Mesenchymal stem cell (in vitro differentiated cells and primary cell): Measurements from ENCODE around the gene ABCC10.
"Not testable (repeated sequence)": the region's sequence is repeated elsewhere in the genome, so short reads cannot be mapped to it uniquely, and the experiment has no call there.

Source experiments
- DNase-seq: peaks from one replicate; pipeline ENCODE4 v3.0.0-alpha.2; 2013
- H2AFZ ChIP-seq: one replicate; pipeline ENCODE4 v1.6.1; 2013; ENCODE audit warnings: low read depth, mild to moderate bottlenecking, control low read depth, inconsistent platforms, low read length, moderate library complexity
- H2AK5ac ChIP-seq: 2 replicates; pipeline ENCODE4 v1.6.1; 2013; ENCODE audit warnings: low read length, moderate library complexity, mild to moderate bottlenecking, inconsistent platforms; ENCODE audit not compliant: severe bottlenecking
- H2BK120ac ChIP-seq: one replicate; pipeline ENCODE4 v1.6.1; 2013; ENCODE audit warnings: low read depth, mild to moderate bottlenecking, inconsistent platforms, low read length, moderate library complexity
- H2BK12ac ChIP-seq, 2 experiments: one replicate each; pipeline ENCODE4 v1.6.1; 2013; ENCODE audit warnings: inconsistent platforms in 2 of 2, low read length in 2 of 2, mild to moderate bottlenecking in 2 of 2, moderate library complexity in 2 of 2, control low read depth in 1 of 2
- H2BK15ac ChIP-seq: one replicate; pipeline ENCODE4 v1.6.1; 2013; ENCODE audit warnings: mild to moderate bottlenecking, low read depth, inconsistent platforms; ENCODE audit not compliant: poor library complexity, severe bottlenecking
- H2BK5ac ChIP-seq: 2 replicates; pipeline ENCODE4 v1.6.1; 2013; ENCODE audit warnings: low read depth, mild to moderate bottlenecking, low read length, control low read depth, inconsistent platforms; ENCODE audit not compliant: poor library complexity, severe bottlenecking
- H3K14ac ChIP-seq, 2 experiments: one replicate each; pipeline ENCODE4 v1.6.1; 2013; ENCODE audit warnings: inconsistent platforms in 2 of 2, low read length in 2 of 2, control low read depth in 1 of 2, mild to moderate bottlenecking in 1 of 2, moderate library complexity in 1 of 2
- H3K18ac ChIP-seq, 2 experiments: one replicate each; pipeline ENCODE4 v1.6.1; 2013; ENCODE audit warnings: inconsistent platforms in 2 of 2, low read length in 2 of 2, control low read depth in 1 of 2, low read depth in 1 of 2, mild to moderate bottlenecking in 1 of 2
- H3K23ac ChIP-seq, 2 experiments: one replicate each; pipeline ENCODE4 v1.6.1; 2013; ENCODE audit warnings: inconsistent platforms in 2 of 2, low read length in 2 of 2, mild to moderate bottlenecking in 2 of 2, moderate library complexity in 2 of 2, control low read depth in 1 of 2
- H3K27ac ChIP-seq: 2 replicates; pipeline ENCODE4 v1.5.1; 2013; ENCODE audit warnings: mild to moderate bottlenecking, moderate library complexity, low read length, control low read depth, inconsistent platforms; ENCODE audit not compliant: poor library complexity, severe bottlenecking
- H3K27me3 ChIP-seq, 2 experiments: 2 replicates each; pipeline versions ENCODE4 v1.6.1 to v1.7.0; 2013; ENCODE audit warnings: low read length in 2 of 2, mild to moderate bottlenecking in 2 of 2, moderate library complexity in 2 of 2, control low read depth in 1 of 2, inconsistent platforms in 1 of 2; ENCODE audit not compliant: control insufficient read depth in 1 of 2, insufficient read depth in 1 of 2
- H3K36me3 ChIP-seq, 2 experiments: 2 replicates each; pipeline versions ENCODE4 v1.6.1 to v1.7.0; 2013; ENCODE audit warnings: low read length in 2 of 2, control low read depth in 1 of 2, inconsistent platforms in 1 of 2, low read depth in 1 of 2, mild to moderate bottlenecking in 1 of 2; ENCODE audit not compliant: insufficient read depth in 2 of 2, control insufficient read depth in 1 of 2
- H3K4ac ChIP-seq, 2 experiments: one replicate each; pipeline ENCODE4 v1.6.1; 2013; ENCODE audit warnings: inconsistent platforms in 2 of 2, low read length in 2 of 2, mild to moderate bottlenecking in 2 of 2, moderate library complexity in 2 of 2, control low read depth in 1 of 2, low read depth in 1 of 2
- H3K4me1 ChIP-seq: 2 replicates; pipeline ENCODE4 v1.6.1; 2013; ENCODE audit warnings: low read depth, low read length, control low read depth; ENCODE audit not compliant: control insufficient read depth, insufficient read depth
- H3K4me2 ChIP-seq: 2 replicates; pipeline ENCODE4 v1.6.1; 2013; ENCODE audit warnings: low read length, mild to moderate bottlenecking, inconsistent platforms; ENCODE audit not compliant: poor library complexity, severe bottlenecking
- H3K4me3 ChIP-seq, 2 experiments: 2 replicates each; pipeline versions ENCODE4 v1.5.1 to v1.7.0; 2013; ENCODE audit warnings: low read length in 2 of 2, mild to moderate bottlenecking in 2 of 2, control low read depth in 1 of 2, low read depth in 1 of 2; ENCODE audit not compliant: insufficient read depth in 1 of 2
- H3K79me1 ChIP-seq: replicated peaks from 2 replicates; pipeline ENCODE4 v1.6.1; 2013; ENCODE audit warnings: mild to moderate bottlenecking, control low read depth, low read length, inconsistent platforms; ENCODE audit not compliant: poor library complexity, severe bottlenecking
- H3K9ac ChIP-seq: 2 replicates; pipeline ENCODE4 v1.7.0; 2013; ENCODE audit warnings: mild to moderate bottlenecking, low read length, moderate library complexity
- H3K9me3 ChIP-seq: 2 replicates; pipeline ENCODE4 v1.7.0; 2013; ENCODE audit warnings: mild to moderate bottlenecking, low read length; ENCODE audit not compliant: control insufficient read depth
- H4K8ac ChIP-seq: one replicate; pipeline ENCODE4 v1.6.1; 2013; ENCODE audit warnings: inconsistent platforms, mild to moderate bottlenecking, low read length, moderate library complexity
- H4K91ac ChIP-seq: one replicate; pipeline ENCODE4 v1.6.1; 2013; ENCODE audit warnings: mild to moderate bottlenecking, low read length, inconsistent platforms
- WGBS: methylation state at CpG from one replicate; pipeline ENCODE4 v1.1.7; 2013; ENCODE audit warnings: mixed read lengths; 5-methylcytosine and 5-hydroxymethylcytosine counted together

ABCC10 gene

GRCh38 chr6:43415275-43415674 lies 12.1 kb upstream of the ABCC10 start:
- H2BK120ac ChIP-seq, H2AK5ac ChIP-seq, H3K79me1 ChIP-seq, H3K18ac ChIP-seq, H3K4me1 ChIP-seq, H2BK15ac ChIP-seq, H3K4ac ChIP-seq, H3K9ac ChIP-seq, H3K4me2 ChIP-seq, H3K23ac ChIP-seq, H4K91ac ChIP-seq, H3K27ac ChIP-seq, H2BK5ac ChIP-seq, H3K4me3 ChIP-seq, H4K8ac ChIP-seq, H3K9me3 ChIP-seq, H3K14ac ChIP-seq, DNase-seq, H2AFZ ChIP-seq, H3K36me3 ChIP-seq, H2BK12ac ChIP-seq: not testable (repeated sequence)
- WGBS: 64% methylated on average over 2 of the region's 8 CpGs
- H3K27me3 ChIP-seq: peaks cover 26 to 33% of the 10 kb centered on the region in 2 experiments

- Histone ChIP-seq H3K36me3 (no peaks in the 10 kb centered on the region), H3K4me3 (no peak overlapping the region), H4K8ac (no peak overlapping the region), H2AFZ (no peak overlapping the region), H2AK5ac (no peak overlapping the region), H3K27me3 (peaks cover 26 to 35% of the 10 kb centered on the region in 2 experiments), H4K91ac (no peak overlapping the region), H3K9me3 (peaks cover 6% of the 10 kb centered on the region), H3K4me1 (no peaks in the 10 kb centered on the region), H3K14ac (no peak overlapping the region), H2BK12ac (no peak overlapping the region), H3K4me2 (no peak overlapping the region), H2BK5ac (no peak overlapping the region), H3K27ac (no peak overlapping the region), H3K18ac (no peak overlapping the region), H2BK120ac (no peak overlapping the region), H3K23ac (no peak overlapping the region), H3K4ac (no peak overlapping the region), H2BK15ac (no peak overlapping the region), H3K79me1 (no peaks in the 10 kb centered on the region), H3K9ac (no peak overlapping the region)
- DNase-seq: no peak
- WGBS: 93% methylated on average over 3 of the region's 4 CpGs
These were observed 10.4 kb upstream of the ABCC10 start for GRCh38 chr6:43416935-43417334.

- Histone ChIP-seq H3K18ac (no peak overlapping the region), H2AFZ (no peak overlapping the region), H3K4me3 (no peak overlapping the region), H3K4ac (no peak overlapping the region), H3K36me3 (no peaks in the 10 kb centered on the region), H2BK15ac (no peak overlapping the region), H3K27ac (no peak overlapping the region), H3K9me3 (no peaks in the 10 kb centered on the region), H4K91ac (no peak overlapping the region), H3K9ac (no peak overlapping the region), H3K79me1 (no peaks in the 10 kb centered on the region), H3K23ac (no peak overlapping the region), H3K4me2 (no peak overlapping the region), H2AK5ac (no peak overlapping the region), H4K8ac (no peak overlapping the region), H2BK120ac (no peak overlapping the region), H3K27me3 (peaks cover 16 to 20% of the 10 kb centered on the region in 2 experiments), H2BK5ac (no peak overlapping the region), H3K4me1 (no peaks in the 10 kb centered on the region), H2BK12ac (no peak overlapping the region), H3K14ac (no peak overlapping the region)
- WGBS: 72% methylated on average over 5 of the region's 5 CpGs
- DNase-seq: no peak
These were observed 7.2 kb upstream of the ABCC10 start for GRCh38 chr6:43420012-43420709.

- no peak overlapping the region for H3K4me2 ChIP-seq
- WGBS: 79% methylated on average over 3 of the region's 3 CpGs
- no peak for DNase-seq
- no peak overlapping the region for H2AFZ ChIP-seq
- no peak overlapping the region for H3K18ac ChIP-seq
- peaks cover 16 to 20% of the 10 kb centered on the region in 2 experiments for H3K27me3 ChIP-seq
- H3K14ac ChIP-seq: no peak overlapping the region
- no peak overlapping the region for H2AK5ac ChIP-seq
- H4K91ac ChIP-seq: no peak overlapping the region
- H2BK120ac ChIP-seq: no peak overlapping the region
- no peaks in the 10 kb centered on the region for H3K9me3 ChIP-seq
- H3K36me3 ChIP-seq: no peaks in the 10 kb centered on the region
- H2BK12ac ChIP-seq: no peak overlapping the region
- H3K9ac ChIP-seq: no peak overlapping the region
- no peaks in the 10 kb centered on the region for H3K4me1 ChIP-seq
- H4K8ac ChIP-seq: no peak overlapping the region
- H3K23ac ChIP-seq: no peak overlapping the region
- H3K27ac ChIP-seq: no peak overlapping the region
- no peak overlapping the region for H2BK15ac ChIP-seq
- H2BK5ac ChIP-seq: no peak overlapping the region
- H3K4me3 ChIP-seq: no peak overlapping the region
- no peaks in the 10 kb centered on the region for H3K79me1 ChIP-seq
- H3K4ac ChIP-seq: no peak overlapping the region
These were observed 5.5 kb upstream of the ABCC10 start for GRCh38 chr6:43421831-43422230.
